ENCODE measurements around the gene SYNPR. TPM values are rescaled to one million over a fixed set of nuclear protein-coding genes. Genes with fewer than 3 reads are reported as not detected.

Gene SYNPR
- total RNA-seq, 1 experiment from 2014 or later: 0.85 TPM

- ATAC-seq (no peak), DNase-seq (ENCODE audit: low spot score) (no peak)
- CTCF ChIA-PET: interaction anchor here (0.5 to 1.1 kb wide), 2 partner anchors 205 to 308 kb away, joined by 4 read pairs; partner anchors contain the start of genes ATXN7 and THOC7
- POLR2A ChIA-PET: no interaction called here
- peaks cover 15% of the 10 kb centered on the region for H3K4me1 Mint-ChIP-seq
- no peak overlapping the region for H3K4me3 Mint-ChIP-seq
- TF ChIP-seq TP53 (CRISPR knock-in tag; IDR thresholded peaks at IDR 0.05): no peak
- TF ChIP-seq CTCF (IDR thresholded peaks at IDR 0.05): no peak
- TF ChIP-seq JAZF1 (CRISPR knock-in tag; IDR thresholded peaks at IDR 0.05): no peak
- no peak overlapping the region for H3K27ac Mint-ChIP-seq
- H3K36me3 Mint-ChIP-seq: no peaks in the 10 kb centered on the region
- no peaks in the 10 kb centered on the region for H3K9me3 Mint-ChIP-seq
- no peaks in the 10 kb centered on the region for H3K27me3 Mint-ChIP-seq (ENCODE audit: low read depth)
Observed at GRCh38 chr3:63555767-63556166, 277.7 kb downstream of the SYNPR start.

- TF ChIP-seq ZNF532 (CRISPR knock-in tag; IDR thresholded peaks at IDR 0.05; ENCODE audit: borderline replicate concordance) (no peak), ZNF219 (CRISPR knock-in tag; IDR thresholded peaks at IDR 0.05; ENCODE audit: borderline replicate concordance) (no peak), ARID4B (CRISPR knock-in tag; IDR thresholded peaks at IDR 0.05; ENCODE audit: borderline replicate concordance) (no peak), SMAD4 (CRISPR knock-in tag; IDR thresholded peaks at IDR 0.05) (no peak), MXD4 (CRISPR knock-in tag; IDR thresholded peaks at IDR 0.05; ENCODE audit: borderline replicate concordance) (no peak), CDX4 (CRISPR knock-in tag; IDR thresholded peaks at IDR 0.05; ENCODE audit: borderline replicate concordance) (no peak), GABPB1 (CRISPR knock-in tag; IDR thresholded peaks at IDR 0.05) (no peak), AFF4 (CRISPR knock-in tag; IDR thresholded peaks at IDR 0.05; ENCODE audit: borderline replicate concordance) (no peak)
- CTCF ChIA-PET: interaction anchor here (0.5 to 1.1 kb wide), 2 partner anchors 205 to 307 kb away, joined by 4 read pairs; partner anchors contain the start of genes ATXN7 and THOC7
- Mint-ChIP-seq H3K4me3 (no peak overlapping the region), H3K9me3 (no peaks in the 10 kb centered on the region), H3K4me1 (peaks cover 15% of the 10 kb centered on the region), H3K36me3 (no peaks in the 10 kb centered on the region), H3K27me3 (ENCODE audit: low read depth) (no peaks in the 10 kb centered on the region), H3K27ac (no peak overlapping the region)
- POLR2A ChIA-PET: no interaction called here
- no peak for ATAC-seq
- no peak for DNase-seq (ENCODE audit: low spot score)
Observed at GRCh38 chr3:63556401-63556800, 278.3 kb downstream of the SYNPR start.

Measured in WTC11 (cell line).